Fibroblast of lung (primary cell): ENCODE data around the gene DNAH8. TPM values are rescaled to one million over a fixed set of nuclear protein-coding genes. Genes with fewer than 3 reads are reported as not detected.
A peak's percentile ranks its signal among the peaks of the same experiment; 100 is the strongest.

ENCODE experiments used
- DNase-seq, 2 donors: peaks; one replicate each; pipeline versions ENCODE4 v3.0.0 to v3.0.0-alpha.2; 2010; ENCODE audit warnings: low read depth in 2 of 2
- H2AFZ ChIP-seq: 2 replicates; pipeline ENCODE4 v1.5.1; 2012; ENCODE audit warnings: low read length, control low read depth, inconsistent platforms
- H3K27ac ChIP-seq: 2 replicates; pipeline ENCODE4 v1.5.1; 2011; ENCODE audit warnings: low read length, control low read depth; ENCODE audit not compliant: insufficient read depth
- H3K27me3 ChIP-seq: 2 replicates; pipeline ENCODE4 v1.5.1; 2011; ENCODE audit warnings: mild to moderate bottlenecking, low read length; ENCODE audit not compliant: control insufficient read depth, insufficient read depth
- H3K36me3 ChIP-seq: 2 replicates; pipeline ENCODE4 v1.5.1; 2011; ENCODE audit warnings: low read length; ENCODE audit not compliant: control insufficient read depth, insufficient read depth
- H3K4me1 ChIP-seq: 2 replicates; pipeline ENCODE4 v1.5.1; 2011; ENCODE audit warnings: low read length; ENCODE audit not compliant: control insufficient read depth, insufficient read depth; ENCODE audit errors: extremely low read depth
- H3K4me2 ChIP-seq: 2 replicates; pipeline ENCODE4 v1.5.1; 2011; ENCODE audit warnings: low read length, control low read depth; ENCODE audit not compliant: insufficient read depth; ENCODE audit errors: extremely low read depth
- H3K4me3 ChIP-seq, 4 experiments: fragments of 200-600 bp in 1 of 4; sonication (generic) in 1 of 4; replicated peaks in 1 of 4; 2 replicates each; pipeline ENCODE4 v1.5.1; 2011 to 2016; ENCODE audit warnings: low read length in 4 of 4, low read depth in 3 of 4, mild to moderate bottlenecking in 3 of 4, control low read depth in 2 of 4, inconsistent platforms in 1 of 4, mixed read lengths in 1 of 4; ENCODE audit not compliant: insufficient read depth in 1 of 4; ENCODE audit errors: control extremely low read depth in 1 of 4
- H3K79me2 ChIP-seq: 2 replicates; pipeline ENCODE4 v1.5.1; 2012; ENCODE audit warnings: mild to moderate bottlenecking, low read length, inconsistent platforms; ENCODE audit not compliant: control insufficient read depth, insufficient read depth
- H3K9ac ChIP-seq: 2 replicates; pipeline ENCODE4 v1.5.1; 2011; ENCODE audit warnings: mild to moderate bottlenecking, low read length, control low read depth; ENCODE audit not compliant: insufficient read depth
- H3K9me3 ChIP-seq: 2 replicates; pipeline ENCODE4 v1.5.1; 2012; ENCODE audit warnings: low read depth, low read length; ENCODE audit not compliant: control insufficient read depth, insufficient read depth
- H4K20me1 ChIP-seq: 2 replicates; pipeline ENCODE4 v1.5.1; 2011; ENCODE audit warnings: low read length; ENCODE audit not compliant: control insufficient read depth, insufficient read depth; ENCODE audit errors: extremely low read depth
- EZH2 ChIP-seq: IDR thresholded peaks from 2 replicates; pipeline ENCODE4 v1.5.1; 2012; ENCODE audit warnings: low read length, control low read depth, mild to moderate bottlenecking; ENCODE audit errors: missing control alignments
- polyA plus RNA-seq, 2 donors: library from polyadenylated mRNA; depleted of rRNA in 1 of 2; stranded (reverse) in 1 of 2; unstranded in 1 of 2; fragments of >200 nt; gene quantifications; 2 replicates each; pipeline ENCODE4 v1.2.1, GENCODE V29; 2011 to 2012; ENCODE audit warnings: missing spikeins in 1 of 2
- total RNA-seq: library from RNA; depleted of rRNA; stranded (reverse); fragments of >200 nt; gene quantifications from 2 replicates; pipeline ENCODE4 v1.2.1, GENCODE V29; 2014
- TF ChIP-seq, protein P1 (sequence below), 2 donors: IDR thresholded peaks in 1 of 2; conservative IDR thresholded peaks in 1 of 2; 1 replicate in 1 of 2; 2 replicates in 1 of 2; pipeline ENCODE4 v1.5.1; 2011 to 2012; ENCODE audit warnings: low read length in 2 of 2, control low read depth in 1 of 2, inconsistent platforms in 1 of 2, low read depth in 1 of 2, mild to moderate bottlenecking in 1 of 2

DNAH8 gene
- total and polyA plus RNA-seq, 2 donors (not counting 1 experiment from before 2014, with no cell fraction given): under 0.01 TPM; not detected in 1

- no peak for TF ChIP-seq EZH2
- TF ChIP-seq, protein P1, sequence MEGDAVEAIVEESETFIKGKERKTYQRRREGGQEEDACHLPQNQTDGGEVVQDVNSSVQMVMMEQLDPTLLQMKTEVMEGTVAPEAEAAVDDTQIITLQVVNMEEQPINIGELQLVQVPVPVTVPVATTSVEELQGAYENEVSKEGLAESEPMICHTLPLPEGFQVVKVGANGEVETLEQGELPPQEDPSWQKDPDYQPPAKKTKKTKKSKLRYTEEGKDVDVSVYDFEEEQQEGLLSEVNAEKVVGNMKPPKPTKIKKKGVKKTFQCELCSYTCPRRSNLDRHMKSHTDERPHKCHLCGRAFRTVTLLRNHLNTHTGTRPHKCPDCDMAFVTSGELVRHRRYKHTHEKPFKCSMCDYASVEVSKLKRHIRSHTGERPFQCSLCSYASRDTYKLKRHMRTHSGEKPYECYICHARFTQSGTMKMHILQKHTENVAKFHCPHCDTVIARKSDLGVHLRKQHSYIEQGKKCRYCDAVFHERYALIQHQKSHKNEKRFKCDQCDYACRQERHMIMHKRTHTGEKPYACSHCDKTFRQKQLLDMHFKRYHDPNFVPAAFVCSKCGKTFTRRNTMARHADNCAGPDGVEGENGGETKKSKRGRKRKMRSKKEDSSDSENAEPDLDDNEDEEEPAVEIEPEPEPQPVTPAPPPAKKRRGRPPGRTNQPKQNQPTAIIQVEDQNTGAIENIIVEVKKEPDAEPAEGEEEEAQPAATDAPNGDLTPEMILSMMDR (conservative IDR thresholded peaks at IDR 0.05 in 1 of 2, IDR thresholded peaks at IDR 0.05 in 1 of 2; ENCODE audit: low read depth in 1 of 2, low read length in 2 of 2): no peak
- H3K4me2 ChIP-seq: no peak overlapping the region
- H3K9ac ChIP-seq: no peak overlapping the region
- H3K27ac ChIP-seq: no peak overlapping the region
- no peaks in the 10 kb centered on the region for H3K27me3 ChIP-seq
- H3K79me2 ChIP-seq: no peaks in the 10 kb centered on the region
- no peak for DNase-seq
- no peaks in the 10 kb centered on the region for H3K36me3 ChIP-seq
- H3K9me3 ChIP-seq: no peaks in the 10 kb centered on the region
- H3K4me1 ChIP-seq: no peaks in the 10 kb centered on the region
- H2AFZ ChIP-seq: no peak overlapping the region
- H4K20me1 ChIP-seq: no peaks in the 10 kb centered on the region
- no peak overlapping the region for H3K4me3 ChIP-seq
These were observed 67.5 kb downstream of the DNAH8 start for GRCh38 chr6:38782616-38783015.

GRCh38 chr6:38783443-38784228 lies 68.5 kb downstream of the DNAH8 start:
- no peaks in the 10 kb centered on the region for H3K27me3 ChIP-seq
- H3K4me1 ChIP-seq: no peaks in the 10 kb centered on the region
- H4K20me1 ChIP-seq: no peaks in the 10 kb centered on the region
- no peak overlapping the region for H3K27ac ChIP-seq
- no peaks in the 10 kb centered on the region for H3K36me3 ChIP-seq
- no peak overlapping the region for H2AFZ ChIP-seq
- no peaks in the 10 kb centered on the region for H3K9me3 ChIP-seq
- H3K4me3 ChIP-seq: no peak overlapping the region
- DNase-seq: no peak
- no peak overlapping the region for H3K4me2 ChIP-seq
- no peak overlapping the region for H3K9ac ChIP-seq
- no peaks in the 10 kb centered on the region for H3K79me2 ChIP-seq
- TF ChIP-seq EZH2: no peak
- TF ChIP-seq, protein P1 (conservative IDR thresholded peaks at IDR 0.05 in 1 of 2, IDR thresholded peaks at IDR 0.05 in 1 of 2; ENCODE audit: low read depth in 1 of 2, low read length in 2 of 2): no peak

DNA sequence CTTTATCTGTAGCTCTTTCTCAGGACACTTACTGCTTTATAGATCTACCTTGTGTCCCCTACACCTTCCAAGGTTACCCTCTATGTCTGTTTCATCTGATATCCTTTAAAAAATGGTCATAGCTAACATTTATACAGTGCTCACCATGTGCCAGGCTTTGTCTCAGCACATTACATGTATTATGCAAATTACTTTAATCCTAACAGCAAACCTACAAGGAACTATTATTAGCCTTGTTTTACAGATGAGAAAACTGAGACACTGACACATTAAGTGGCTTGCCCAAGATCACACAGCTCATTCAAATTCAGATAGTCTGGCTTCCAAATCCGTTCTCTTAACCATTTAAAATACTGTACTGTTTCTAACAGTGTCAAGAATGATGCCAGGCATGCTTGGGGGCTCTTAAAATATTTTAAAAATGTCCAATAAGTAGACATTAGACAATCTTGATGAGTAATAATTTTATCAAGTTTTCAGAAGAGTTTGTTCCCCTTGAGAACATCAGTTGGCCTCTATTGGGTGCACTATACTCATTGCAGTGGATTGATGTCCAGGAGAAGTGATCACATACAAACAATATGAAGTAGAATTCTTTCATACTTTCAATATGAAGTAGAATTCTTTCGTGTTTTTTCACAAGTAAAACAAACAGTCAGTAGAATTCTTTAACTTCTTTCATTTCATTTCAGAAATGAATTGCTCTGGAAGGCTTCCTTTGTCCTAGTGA lies 69.6 kb downstream of the DNAH8 start:
- no peak overlapping the region for H3K27ac ChIP-seq
- no peaks in the 10 kb centered on the region for H3K27me3 ChIP-seq
- no peak overlapping the region for H2AFZ ChIP-seq
- H3K4me3 ChIP-seq: no peak overlapping the region
- H3K9ac ChIP-seq: no peak overlapping the region
- no peaks in the 10 kb centered on the region for H3K9me3 ChIP-seq
- no peaks in the 10 kb centered on the region for H4K20me1 ChIP-seq
- H3K4me2 ChIP-seq: no peak overlapping the region
- no peak for TF ChIP-seq EZH2
- TF ChIP-seq, protein P1 (conservative IDR thresholded peaks at IDR 0.05 in 1 of 2, IDR thresholded peaks at IDR 0.05 in 1 of 2; ENCODE audit: low read depth in 1 of 2, low read length in 2 of 2): no peak
- H3K4me1 ChIP-seq: no peaks in the 10 kb centered on the region
- H3K79me2 ChIP-seq: no peaks in the 10 kb centered on the region
- DNase-seq: peak in 1 of 2 donors; percentile 27
- H3K36me3 ChIP-seq: no peaks in the 10 kb centered on the region
